ENCODE measurements around the gene ENO2. TPM values are rescaled to one million over a fixed set of nuclear protein-coding genes. Genes with fewer than 3 reads are reported as not detected.

The ENO2 gene
- total RNA-seq, 4 donors from 2014 or later, result 5.0 to 8.0 (median 5.5) TPM

DNA sequence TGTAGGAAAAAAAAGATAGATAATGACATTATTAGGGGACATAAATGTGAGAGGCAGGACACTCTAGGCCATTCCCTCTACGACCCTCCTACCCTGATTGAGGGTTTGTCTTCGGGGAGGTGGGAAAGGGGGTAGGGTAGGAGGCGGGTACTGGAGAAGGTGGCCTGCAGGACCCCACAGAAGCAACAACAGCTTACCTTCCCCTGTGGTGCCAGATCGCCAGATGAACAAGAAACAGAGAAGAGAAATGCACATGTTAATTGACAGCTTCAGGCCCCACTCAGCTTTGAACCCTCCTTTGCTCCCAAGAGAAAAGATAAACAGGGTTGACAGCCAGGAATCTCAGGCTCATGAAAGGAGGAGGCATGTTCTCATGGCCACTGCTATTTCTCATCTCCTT is 51.3 kb downstream of the ENO2 start:
- intact Hi-C loops (cut with DNase I), result no loop called here
- TF ChIP-seq, protein P1, sequence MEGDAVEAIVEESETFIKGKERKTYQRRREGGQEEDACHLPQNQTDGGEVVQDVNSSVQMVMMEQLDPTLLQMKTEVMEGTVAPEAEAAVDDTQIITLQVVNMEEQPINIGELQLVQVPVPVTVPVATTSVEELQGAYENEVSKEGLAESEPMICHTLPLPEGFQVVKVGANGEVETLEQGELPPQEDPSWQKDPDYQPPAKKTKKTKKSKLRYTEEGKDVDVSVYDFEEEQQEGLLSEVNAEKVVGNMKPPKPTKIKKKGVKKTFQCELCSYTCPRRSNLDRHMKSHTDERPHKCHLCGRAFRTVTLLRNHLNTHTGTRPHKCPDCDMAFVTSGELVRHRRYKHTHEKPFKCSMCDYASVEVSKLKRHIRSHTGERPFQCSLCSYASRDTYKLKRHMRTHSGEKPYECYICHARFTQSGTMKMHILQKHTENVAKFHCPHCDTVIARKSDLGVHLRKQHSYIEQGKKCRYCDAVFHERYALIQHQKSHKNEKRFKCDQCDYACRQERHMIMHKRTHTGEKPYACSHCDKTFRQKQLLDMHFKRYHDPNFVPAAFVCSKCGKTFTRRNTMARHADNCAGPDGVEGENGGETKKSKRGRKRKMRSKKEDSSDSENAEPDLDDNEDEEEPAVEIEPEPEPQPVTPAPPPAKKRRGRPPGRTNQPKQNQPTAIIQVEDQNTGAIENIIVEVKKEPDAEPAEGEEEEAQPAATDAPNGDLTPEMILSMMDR (IDR thresholded peaks at IDR 0.05), result no peak
- no peak for TF ChIP-seq POLR2A (IDR thresholded peaks at IDR 0.05)
- H3K27ac ChIP-seq, result peak overlapping the region; percentile 91 to 99 (median 96)
- H3K27me3 ChIP-seq, result no peaks in the 10 kb centered on the region
- H3K4me3 ChIP-seq, result no peak overlapping the region
- H3K9me3 ChIP-seq, result no peaks in the 10 kb centered on the region
- no peak for DNase-seq
- H3K36me3 ChIP-seq, result peaks cover 20 to 43% (median 22%) of the 10 kb centered on the region in 3 donors
- WGBS, 2 donors, result 51 to 64% methylated on average over 3 to 4 of the region's 4 CpGs
- peaks cover 30 to 85% (median 47%) of the 10 kb centered on the region in 3 donors for H3K4me1 ChIP-seq

DNA sequence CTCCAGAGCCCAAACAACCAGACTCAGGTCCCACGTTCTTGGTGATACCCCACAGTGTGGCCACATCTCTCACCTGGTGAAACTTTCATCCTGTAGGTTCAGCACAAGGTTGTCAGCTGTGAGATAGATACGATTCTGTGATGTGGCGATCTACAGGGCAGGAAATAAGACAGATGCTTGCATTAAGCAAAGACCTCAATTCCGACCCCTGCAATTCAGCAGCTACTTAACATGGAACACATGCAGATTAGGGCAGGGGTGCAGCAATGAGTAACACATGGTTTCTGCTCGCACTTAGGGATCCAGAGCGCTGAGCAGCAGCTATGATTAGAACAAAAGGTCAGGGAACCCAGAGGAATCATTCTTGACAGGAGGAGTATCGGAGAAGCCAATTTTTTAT is 52.0 kb downstream of the ENO2 start:
- Histone ChIP-seq H3K4me3 (no peak overlapping the region), H3K27me3 (no peaks in the 10 kb centered on the region), H3K9me3 (no peaks in the 10 kb centered on the region), H3K36me3 (peaks cover 20 to 43% (median 22%) of the 10 kb centered on the region in 3 donors), H3K4me1 (peaks cover 26 to 82% (median 43%) of the 10 kb centered on the region in 3 donors), H3K27ac (peak overlapping the region in 1 of 4 donors; percentile 95)
- 67 to 75% methylated on average over 6 to 7 of the region's 7 CpGs for WGBS, 2 donors
- no peak for TF ChIP-seq POLR2A (IDR thresholded peaks at IDR 0.05)
- TF ChIP-seq, protein P1 (IDR thresholded peaks at IDR 0.05), result no peak
- DNase-seq, result no peak
- intact Hi-C loops (cut with DNase I), result no loop called here

DNA sequence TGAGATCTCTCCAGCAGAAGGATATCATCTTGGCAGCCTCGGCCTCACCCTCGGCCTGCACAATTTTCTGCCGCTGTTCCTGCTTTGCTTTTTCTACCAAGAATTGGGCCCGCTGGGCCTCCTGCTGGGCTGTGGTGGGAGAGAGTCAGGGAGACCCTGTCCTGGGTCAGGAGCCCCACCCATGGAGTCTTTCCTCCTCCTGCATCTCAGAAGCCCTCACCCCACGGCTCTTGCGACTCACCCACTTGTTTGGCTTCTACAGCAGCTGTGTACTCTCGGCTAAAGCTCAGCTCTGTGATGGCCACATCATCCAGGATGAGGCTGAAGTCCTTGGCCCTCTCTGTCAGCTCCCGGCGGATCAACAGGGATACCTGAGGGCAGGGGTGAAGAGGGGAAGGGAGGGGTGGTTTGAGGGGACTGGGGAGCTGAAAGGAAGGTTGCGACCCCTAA is 53.3 kb downstream of the ENO2 start:
- Histone ChIP-seq H3K4me3 (no peak overlapping the region), H3K4me1 (peaks cover 19 to 82% (median 39%) of the 10 kb centered on the region in 3 donors), H3K27ac (peak overlapping the region in 3 of 4 donors; percentile 6 to 38 (median 10)), H3K36me3 (peaks cover 20 to 43% (median 22%) of the 10 kb centered on the region in 3 donors), H3K27me3 (no peaks in the 10 kb centered on the region), H3K9me3 (no peaks in the 10 kb centered on the region)
- TF ChIP-seq, protein P1 (IDR thresholded peaks at IDR 0.05), result no peak
- TF ChIP-seq POLR2A (IDR thresholded peaks at IDR 0.05), result no peak
- 61 to 72% methylated on average over 3 to 6 of the region's 10 CpGs for WGBS, 2 donors
- intact Hi-C loops (cut with DNase I), result no loop called here
- no peak for DNase-seq

DNA sequence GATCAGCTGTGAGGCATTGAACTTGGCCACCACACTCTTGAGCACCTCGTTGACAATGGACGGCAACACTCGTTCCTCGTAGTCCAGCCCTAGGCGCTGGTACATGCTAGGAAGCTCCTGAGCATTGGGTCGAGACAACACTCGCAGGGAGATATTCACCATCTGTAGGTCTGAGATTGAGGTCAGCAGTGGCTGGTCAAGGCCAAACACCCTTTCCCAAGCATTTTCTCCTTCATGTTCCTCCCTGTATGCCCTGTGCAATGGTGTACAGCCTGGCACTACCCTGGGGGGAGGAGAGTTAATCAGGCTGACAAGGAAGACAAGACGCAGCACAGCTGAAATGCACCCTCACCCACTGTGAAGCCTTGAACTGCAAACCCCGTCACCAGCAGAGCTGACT is 54.0 kb downstream of the ENO2 start:
- TF ChIP-seq, protein P1 (IDR thresholded peaks at IDR 0.05), result no peak
- no peak for TF ChIP-seq POLR2A (IDR thresholded peaks at IDR 0.05)
- no peaks in the 10 kb centered on the region for H3K9me3 ChIP-seq
- DNase-seq, result no peak
- H3K27me3 ChIP-seq, result no peaks in the 10 kb centered on the region
- peaks cover 19 to 84% (median 38%) of the 10 kb centered on the region in 3 donors for H3K4me1 ChIP-seq
- intact Hi-C loops (cut with DNase I), result no loop called here
- peak overlapping the region in 2 of 4 donors; percentile 94 to 96 for H3K27ac ChIP-seq
- 59 to 60% methylated on average over 1 to 9 of the region's 9 CpGs for WGBS, 2 donors
- H3K36me3 ChIP-seq, result peaks cover 20 to 45% (median 22%) of the 10 kb centered on the region in 3 donors
- peak overlapping the region in 1 of 4 donors; percentile 72 for H3K4me3 ChIP-seq

DNA sequence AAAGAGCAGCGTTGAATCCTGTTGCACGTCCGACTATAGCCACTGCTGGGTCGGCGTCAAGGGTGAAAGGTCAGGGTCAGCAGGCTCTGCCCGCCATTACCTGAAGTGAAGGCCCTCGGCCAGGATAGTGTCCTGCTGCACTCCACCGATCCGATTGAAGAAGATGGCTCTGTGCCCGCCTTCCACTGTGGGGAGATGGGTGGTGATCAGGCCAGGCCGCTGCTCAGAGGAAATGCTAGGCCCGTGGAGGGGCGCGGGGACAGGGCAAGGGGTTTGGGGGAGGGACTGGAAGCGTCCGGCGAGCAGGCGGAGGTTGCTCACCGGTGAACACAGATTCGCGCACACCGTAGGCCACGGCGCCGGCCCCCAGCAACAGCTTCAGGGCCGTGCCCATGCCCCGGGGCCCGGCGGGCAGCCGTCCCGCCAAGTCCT is 55.7 kb downstream of the ENO2 start:
- DNase-seq, result no peak
- H3K9me3 ChIP-seq, result no peaks in the 10 kb centered on the region
- H3K27me3 ChIP-seq, result no peaks in the 10 kb centered on the region
- H3K4me3 ChIP-seq, result peak overlapping the region; percentile 40 to 96 (median 80)
- WGBS, 2 donors, result 0% methylated on average over 5 to 9 of the region's 31 CpGs
- peaks cover 19 to 73% (median 33%) of the 10 kb centered on the region in 3 donors for H3K4me1 ChIP-seq
- intact Hi-C loops (cut with DNase I), result no loop called here
- TF ChIP-seq POLR2A (IDR thresholded peaks at IDR 0.05), result no peak
- peak overlapping the region; percentile 92 to 96 (median 94) for H3K27ac ChIP-seq
- H3K36me3 ChIP-seq, result peaks cover 27 to 62% (median 28%) of the 10 kb centered on the region in 3 donors

Small RNA genes within 50 kb of the gene (small RNA-seq; reads per million reads assigned to genes)
- gene MIR141, result 249 to 683 (median 420) reads per million in 4 donors
- gene MIR200C, result 147 to 351 (median 237) reads per million in 4 donors
- 0 reads per million in 4 donors for gene RNU7-1
- 0.42 to 0.82 (median 0.56) reads per million in 4 donors for gene SCARNA12

Other genes starting within 250 kb of the ENO2 start
- gene ZNF384, start 225.2 kb upstream of the ENO2 start, total RNA-seq, result 10 to 100 TPM; 19.6 to 36.2 (median 26.8) TPM
- gene PIANP, start 213.8 kb upstream of the ENO2 start, total RNA-seq, result under 1 TPM in 2 of 4 donors, not detected in 2; 0.11 to 0.19 TPM
- gene COPS7A, start 190.5 kb upstream of the ENO2 start, total RNA-seq, result 10 to 100 TPM; 39.6 to 57.5 (median 49.1) TPM
- gene MLF2, start 161.4 kb upstream of the ENO2 start, total RNA-seq, result 100 to 1,000 TPM; 158 to 170 (median 162) TPM
- 100 to 1,000 TPM in 3 of 4 donors, 10 to 100 TPM in 1; 78.2 to 149 (median 123) TPM for gene PTMS, start 148.2 kb upstream of the ENO2 start, total RNA-seq
- gene LAG3, start 142.1 kb upstream of the ENO2 start, total RNA-seq, result under 1 TPM in 3 of 4 donors, not detected in 1; 0.35 to 0.76 (median 0.50) TPM
- 10 to 100 TPM in 1 of 4 donors, 1 to 10 TPM in 3; 1.2 to 11.8 (median 5.0) TPM for gene CD4, start 125.1 kb upstream of the ENO2 start, total RNA-seq
- 1 to 10 TPM in 3 of 4 donors, not detected in 1; 1.3 to 2.3 (median 1.5) TPM for gene GPR162, start 92.8 kb upstream of the ENO2 start, total RNA-seq
- gene P3H3, start 86.2 kb upstream of the ENO2 start, total RNA-seq, result 1 to 10 TPM; 2.6 to 6.6 (median 4.4) TPM
- under 1 TPM in 1 of 4 donors, not detected in 3; 0.76 TPM for gene GNB3, start 73.7 kb upstream of the ENO2 start, total RNA-seq
- gene CDCA3, start 63.3 kb upstream of the ENO2 start, total RNA-seq, result 10 to 100 TPM in 3 of 4 donors, 1 to 10 TPM in 1; 5.9 to 20.0 (median 12.8) TPM
- gene USP5, start 62.4 kb upstream of the ENO2 start, total RNA-seq, result 10 to 100 TPM; 50.6 to 60.0 (median 54.0) TPM
- gene TPI1, start 47.0 kb upstream of the ENO2 start, total RNA-seq, result 100 to 1,000 TPM; 547 to 938 (median 723) TPM
- 10 to 100 TPM in 1 of 4 donors, 1 to 10 TPM in 3; 4.3 to 15.8 (median 7.9) TPM for gene SPSB2, start 41.3 kb upstream of the ENO2 start, total RNA-seq
- 1 to 10 TPM; 2.3 to 5.9 (median 4.8) TPM for gene LRRC23, start 9.8 kb upstream of the ENO2 start, total RNA-seq
- 10 to 100 TPM; 12.2 to 28.8 (median 22.2) TPM for gene ATN1, start 13.4 kb downstream of the ENO2 start, total RNA-seq
- gene RNU7-1, start 29.2 kb downstream of the ENO2 start, total RNA-seq, result not detected
- gene C12orf57, start 29.4 kb downstream of the ENO2 start, total RNA-seq, result 100 to 1,000 TPM; 110 to 377 (median 156) TPM
- 10 to 100 TPM; 11.0 to 29.7 (median 21.5) TPM for gene PTPN6, start 36.8 kb downstream of the ENO2 start, total RNA-seq
- 100 to 1,000 TPM; 127 to 259 (median 241) TPM for gene PHB2, start 56.1 kb downstream of the ENO2 start, total RNA-seq
- gene EMG1, start 56.3 kb downstream of the ENO2 start, total RNA-seq, result 10 to 100 TPM; 16.1 to 39.5 (median 36.2) TPM
- 10 to 100 TPM; 27.5 to 46.3 (median 32.7) TPM for gene LPCAT3, start 103.9 kb downstream of the ENO2 start, total RNA-seq
- 100 to 1,000 TPM in 2 of 4 donors, 10 to 100 TPM in 2; 25.2 to 375 (median 110) TPM for gene C1S, start 146.1 kb downstream of the ENO2 start, total RNA-seq
- 100 to 1,000 TPM in 2 of 4 donors, 10 to 100 TPM in 2; 22.8 to 297 (median 140) TPM for gene C1R, start 177.9 kb downstream of the ENO2 start, total RNA-seq
- 10 to 100 TPM; 13.0 to 53.2 (median 25.8) TPM for gene C1RL, start 194.6 kb downstream of the ENO2 start, total RNA-seq
- gene RBP5, start 214.3 kb downstream of the ENO2 start, total RNA-seq, result 1 to 10 TPM in 1 of 4 donors, under 1 TPM in 1, not detected in 2; 0.53 to 1.3 TPM
- gene CLSTN3, start 215.8 kb downstream of the ENO2 start, total RNA-seq, result 10 to 100 TPM in 2 of 4 donors, 1 to 10 TPM in 2; 4.8 to 12.4 (median 9.5) TPM

All from esophagus squamous epithelium (tissue), 5 donors.